GM19372 (cell line): ENCODE measurements around the gene CNTF.

Experiments used
- ATAC-seq: cut with Tn5 transposase; IDR thresholded peaks from one replicate; pipeline ENCODE4 v1.9.1; 2021; ENCODE audit warnings: mild to moderate bottlenecking, low read depth, moderate library complexity; ENCODE audit not compliant: unreplicated experiment

Gene CNTF

GRCh38 chr11:58641341-58641740 lies 18.9 kb downstream of the CNTF start:
- no peak for ATAC-seq

GRCh38 chr11:58641803-58642581 lies 19.5 kb downstream of the CNTF start:
- no peak for ATAC-seq

GRCh38 chr11:58645854-58646253 lies 23.4 kb downstream of the CNTF start:
- ATAC-seq, result no peak

GRCh38 chr11:58647141-58647699 lies 24.8 kb downstream of the CNTF start:
- ATAC-seq, result peak; percentile 84

- ATAC-seq, result no peak
Observed at GRCh38 chr11:58647866-58648265, 25.4 kb downstream of the CNTF start.

- no peak for ATAC-seq
Observed at GRCh38 chr11:58649623-58650022, 27.2 kb downstream of the CNTF start.

GRCh38 chr11:58650496-58650895 lies 28.0 kb downstream of the CNTF start:
- no peak for ATAC-seq

GRCh38 chr11:58652726-58653280 lies 30.3 kb downstream of the CNTF start:
- ATAC-seq, result no peak

- peak; percentile 87 for ATAC-seq
Observed at GRCh38 chr11:58654079-58654907, 31.8 kb downstream of the CNTF start.

- no peak for ATAC-seq
Observed at GRCh38 chr11:58654908-58655296, 32.4 kb downstream of the CNTF start.

GRCh38 chr11:58656348-58656747 lies 33.9 kb downstream of the CNTF start:
- ATAC-seq, result no peak

GRCh38 chr11:58658623-58659022 lies 36.2 kb downstream of the CNTF start:
- ATAC-seq, result no peak

- no peak for ATAC-seq
Observed at GRCh38 chr11:58659404-58659803, 36.9 kb downstream of the CNTF start.

- no peak for ATAC-seq
Observed at GRCh38 chr11:58659910-58660570, 37.6 kb downstream of the CNTF start.

GRCh38 chr11:58671983-58672633 lies 49.6 kb downstream of the CNTF start:
- ATAC-seq, result no peak

- ATAC-seq, result no peak
Observed at GRCh38 chr11:58674609-58675008, 52.1 kb downstream of the CNTF start.
